PC-9 (cell line): ENCODE data around the gene PPP3R1.

Source experiments
- EZH2 ChIP-seq: fragments of 200-600 bp; sonication (generic); IDR thresholded peaks from 2 replicates; pipeline ENCODE4 v1.8.0; 2017; ENCODE audit warnings: antibody characterized with exemption, low read depth
- TF ChIP-seq, protein P1 (sequence below): fragments of 200-600 bp; sonication (generic); conservative IDR thresholded peaks from 2 replicates; pipeline ENCODE4 v1.6.1; 2017; ENCODE audit warnings: mixed run types, antibody characterized with exemption, mild to moderate bottlenecking, moderate library complexity

GRCh38 chr2:68248361-68248760 lies 4.0 kb downstream of the PPP3R1 start:
- TF ChIP-seq, protein P1, sequence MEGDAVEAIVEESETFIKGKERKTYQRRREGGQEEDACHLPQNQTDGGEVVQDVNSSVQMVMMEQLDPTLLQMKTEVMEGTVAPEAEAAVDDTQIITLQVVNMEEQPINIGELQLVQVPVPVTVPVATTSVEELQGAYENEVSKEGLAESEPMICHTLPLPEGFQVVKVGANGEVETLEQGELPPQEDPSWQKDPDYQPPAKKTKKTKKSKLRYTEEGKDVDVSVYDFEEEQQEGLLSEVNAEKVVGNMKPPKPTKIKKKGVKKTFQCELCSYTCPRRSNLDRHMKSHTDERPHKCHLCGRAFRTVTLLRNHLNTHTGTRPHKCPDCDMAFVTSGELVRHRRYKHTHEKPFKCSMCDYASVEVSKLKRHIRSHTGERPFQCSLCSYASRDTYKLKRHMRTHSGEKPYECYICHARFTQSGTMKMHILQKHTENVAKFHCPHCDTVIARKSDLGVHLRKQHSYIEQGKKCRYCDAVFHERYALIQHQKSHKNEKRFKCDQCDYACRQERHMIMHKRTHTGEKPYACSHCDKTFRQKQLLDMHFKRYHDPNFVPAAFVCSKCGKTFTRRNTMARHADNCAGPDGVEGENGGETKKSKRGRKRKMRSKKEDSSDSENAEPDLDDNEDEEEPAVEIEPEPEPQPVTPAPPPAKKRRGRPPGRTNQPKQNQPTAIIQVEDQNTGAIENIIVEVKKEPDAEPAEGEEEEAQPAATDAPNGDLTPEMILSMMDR, result no peak
- TF ChIP-seq EZH2, result no peak
